GM12874 (cell line): ENCODE measurements around the gene KCNIP1.

ENCODE experiments used
- TF ChIP-seq, protein P1 (sequence below): IDR thresholded peaks from 2 replicates; pipeline ENCODE4 v1.5.1; 2011; ENCODE audit warnings: low read depth, mild to moderate bottlenecking, control low read depth, low read length, moderate library complexity; ENCODE audit not compliant: insufficient read depth

KCNIP1 gene

DNA sequence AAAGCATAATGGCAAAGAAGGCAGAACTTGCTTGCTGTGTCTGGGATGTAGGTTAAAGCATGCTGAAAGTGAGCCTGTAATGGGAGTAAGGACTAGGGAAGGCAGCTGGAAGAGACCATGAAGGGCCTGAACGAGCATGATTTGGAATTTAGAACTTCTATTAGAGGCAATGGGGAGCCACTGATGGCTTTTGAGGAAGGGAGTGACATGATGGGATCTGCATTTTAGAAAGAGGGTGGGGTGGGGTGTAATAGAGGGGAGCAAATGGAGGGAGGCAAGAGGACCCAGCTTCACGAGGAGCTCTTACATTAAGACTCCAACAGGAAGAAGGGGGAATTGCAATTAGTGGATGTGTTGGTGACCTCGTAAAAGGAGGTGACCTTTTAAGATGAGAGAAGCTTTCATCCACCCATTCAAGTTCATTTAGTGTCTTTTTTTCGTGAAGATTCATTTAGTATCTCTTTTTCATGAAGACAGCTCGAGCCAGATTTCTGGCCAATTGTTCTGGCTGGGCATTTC, 266.1 kb downstream of the KCNIP1 start:
- TF ChIP-seq, protein P1, sequence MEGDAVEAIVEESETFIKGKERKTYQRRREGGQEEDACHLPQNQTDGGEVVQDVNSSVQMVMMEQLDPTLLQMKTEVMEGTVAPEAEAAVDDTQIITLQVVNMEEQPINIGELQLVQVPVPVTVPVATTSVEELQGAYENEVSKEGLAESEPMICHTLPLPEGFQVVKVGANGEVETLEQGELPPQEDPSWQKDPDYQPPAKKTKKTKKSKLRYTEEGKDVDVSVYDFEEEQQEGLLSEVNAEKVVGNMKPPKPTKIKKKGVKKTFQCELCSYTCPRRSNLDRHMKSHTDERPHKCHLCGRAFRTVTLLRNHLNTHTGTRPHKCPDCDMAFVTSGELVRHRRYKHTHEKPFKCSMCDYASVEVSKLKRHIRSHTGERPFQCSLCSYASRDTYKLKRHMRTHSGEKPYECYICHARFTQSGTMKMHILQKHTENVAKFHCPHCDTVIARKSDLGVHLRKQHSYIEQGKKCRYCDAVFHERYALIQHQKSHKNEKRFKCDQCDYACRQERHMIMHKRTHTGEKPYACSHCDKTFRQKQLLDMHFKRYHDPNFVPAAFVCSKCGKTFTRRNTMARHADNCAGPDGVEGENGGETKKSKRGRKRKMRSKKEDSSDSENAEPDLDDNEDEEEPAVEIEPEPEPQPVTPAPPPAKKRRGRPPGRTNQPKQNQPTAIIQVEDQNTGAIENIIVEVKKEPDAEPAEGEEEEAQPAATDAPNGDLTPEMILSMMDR: no peak

DNA sequence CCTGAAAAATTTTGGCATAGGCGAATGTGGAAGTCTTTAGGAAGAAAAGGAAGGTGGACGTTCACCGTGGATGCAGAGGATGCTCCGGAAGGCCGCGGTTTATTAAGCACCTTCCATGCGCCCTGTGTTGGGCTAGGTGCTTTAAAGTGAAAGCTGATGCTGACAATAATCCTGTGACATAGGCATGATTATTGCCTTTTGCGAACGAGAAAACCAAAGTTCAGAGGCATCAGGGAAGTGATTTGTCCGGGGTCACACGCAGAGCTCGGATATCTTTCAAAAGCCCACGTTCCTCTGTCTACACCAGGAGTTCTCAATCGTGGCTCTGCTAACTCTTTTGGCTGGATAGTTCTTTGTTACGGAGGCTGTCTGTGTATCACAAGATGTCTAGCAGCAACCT, 267.7 kb downstream of the KCNIP1 start:
- TF ChIP-seq, protein P1: no peak

DNA sequence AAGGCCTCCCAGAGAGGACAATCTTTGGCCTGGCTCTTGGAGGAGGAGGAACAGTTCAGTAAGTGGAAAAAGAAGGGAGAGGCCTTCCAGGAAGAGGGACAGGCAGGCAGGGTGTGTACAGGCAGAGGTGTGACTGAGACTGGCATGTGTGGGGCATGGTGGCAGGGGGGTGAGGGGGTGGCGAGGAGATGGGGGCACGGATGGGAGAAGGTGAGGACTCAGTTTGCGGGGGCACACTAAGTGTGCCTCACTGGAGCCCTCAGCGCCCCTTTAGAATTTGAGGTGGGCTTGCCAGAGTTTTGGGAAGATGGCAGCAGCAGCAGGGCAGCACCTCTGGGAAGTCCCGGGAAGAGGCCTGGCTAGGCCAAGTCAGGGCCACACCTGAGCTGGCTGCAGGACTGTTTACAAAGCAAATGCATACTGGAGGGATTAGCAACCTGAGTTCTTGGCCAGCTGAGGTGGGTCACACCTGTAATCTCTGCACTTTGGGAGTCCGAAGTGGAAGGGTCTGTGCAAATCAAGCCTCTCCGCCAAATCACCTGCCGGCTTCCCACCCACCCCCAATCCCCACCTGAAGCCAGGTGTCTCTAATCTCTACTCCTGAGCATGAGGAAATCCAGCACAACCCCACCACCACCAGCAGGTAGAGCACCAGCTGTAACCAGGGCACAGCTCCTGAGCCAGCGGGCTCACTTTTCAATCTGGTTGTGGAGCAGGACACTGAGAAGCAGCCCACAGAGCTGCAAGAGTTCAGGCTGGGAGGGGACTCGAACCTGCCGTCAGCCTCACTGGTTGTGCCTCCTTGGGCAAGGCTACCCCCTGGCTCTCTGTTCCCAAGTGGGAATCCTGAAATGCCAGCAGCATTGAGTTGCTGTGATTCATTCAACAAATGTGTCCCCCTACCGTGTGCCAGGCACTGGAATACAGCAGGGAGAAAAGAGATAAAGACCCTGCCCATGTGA, 269.5 kb downstream of the KCNIP1 start:
- TF ChIP-seq, protein P1: no peak

DNA sequence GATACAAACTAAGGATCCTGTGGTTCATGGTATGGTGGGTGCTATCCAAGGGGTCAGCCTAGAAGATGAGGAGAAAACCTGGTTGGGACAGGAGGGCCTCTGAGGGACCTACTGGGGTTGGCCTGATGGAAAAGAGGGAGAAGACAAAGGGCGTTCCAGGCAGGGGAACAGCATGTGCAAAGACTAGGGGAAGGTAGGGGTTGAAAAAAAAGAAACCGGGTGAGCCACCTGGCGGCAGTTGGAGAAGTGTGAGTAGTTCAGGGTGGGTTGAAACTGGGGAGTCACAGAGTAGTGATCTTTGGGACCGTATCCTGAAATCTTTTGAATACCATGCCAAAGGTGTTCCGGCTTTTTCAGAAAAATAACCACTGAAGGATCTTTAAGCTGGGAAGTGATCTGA, 271.0 kb downstream of the KCNIP1 start:
- TF ChIP-seq, protein P1: no peak

DNA sequence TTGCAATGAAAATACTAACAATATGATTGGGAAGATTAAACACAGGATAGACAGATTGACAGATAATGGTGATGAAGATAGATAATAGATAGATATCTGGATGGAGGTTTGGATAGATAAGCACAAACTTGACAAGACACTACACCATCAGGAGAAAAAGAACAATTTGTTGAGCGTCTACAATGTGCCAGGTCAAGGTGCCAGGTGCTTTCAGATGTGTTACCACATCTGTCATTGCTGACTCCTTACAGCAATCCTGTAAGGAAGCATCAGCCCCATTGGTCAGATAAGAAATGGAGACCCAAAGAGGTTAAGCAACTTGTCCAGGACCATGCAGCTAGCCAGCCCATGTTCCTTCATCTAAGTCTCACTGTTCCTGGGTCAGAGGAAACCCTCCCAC, 278.1 kb downstream of the KCNIP1 start:
- TF ChIP-seq, protein P1: no peak

DNA sequence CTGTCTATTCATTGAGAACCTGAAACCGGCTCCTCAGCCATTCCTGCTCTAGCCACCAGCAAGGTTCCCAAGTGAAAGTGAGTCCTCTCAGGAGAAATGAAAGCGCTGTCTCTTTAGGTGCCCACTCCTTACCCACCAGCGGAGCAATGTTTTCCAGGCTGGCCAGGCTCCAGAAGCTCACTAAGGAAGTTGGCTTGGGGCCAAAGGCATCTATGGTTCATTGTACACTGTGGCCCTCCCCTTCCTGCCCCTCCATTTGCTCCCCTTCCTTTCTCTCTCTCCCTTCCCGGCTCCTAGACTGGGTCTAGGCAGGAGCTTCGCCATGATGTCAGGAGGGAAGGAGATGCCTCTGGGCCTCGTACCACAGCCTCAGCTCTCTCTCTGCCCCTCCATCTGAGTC, 278.6 kb downstream of the KCNIP1 start:
- TF ChIP-seq, protein P1: no peak

DNA sequence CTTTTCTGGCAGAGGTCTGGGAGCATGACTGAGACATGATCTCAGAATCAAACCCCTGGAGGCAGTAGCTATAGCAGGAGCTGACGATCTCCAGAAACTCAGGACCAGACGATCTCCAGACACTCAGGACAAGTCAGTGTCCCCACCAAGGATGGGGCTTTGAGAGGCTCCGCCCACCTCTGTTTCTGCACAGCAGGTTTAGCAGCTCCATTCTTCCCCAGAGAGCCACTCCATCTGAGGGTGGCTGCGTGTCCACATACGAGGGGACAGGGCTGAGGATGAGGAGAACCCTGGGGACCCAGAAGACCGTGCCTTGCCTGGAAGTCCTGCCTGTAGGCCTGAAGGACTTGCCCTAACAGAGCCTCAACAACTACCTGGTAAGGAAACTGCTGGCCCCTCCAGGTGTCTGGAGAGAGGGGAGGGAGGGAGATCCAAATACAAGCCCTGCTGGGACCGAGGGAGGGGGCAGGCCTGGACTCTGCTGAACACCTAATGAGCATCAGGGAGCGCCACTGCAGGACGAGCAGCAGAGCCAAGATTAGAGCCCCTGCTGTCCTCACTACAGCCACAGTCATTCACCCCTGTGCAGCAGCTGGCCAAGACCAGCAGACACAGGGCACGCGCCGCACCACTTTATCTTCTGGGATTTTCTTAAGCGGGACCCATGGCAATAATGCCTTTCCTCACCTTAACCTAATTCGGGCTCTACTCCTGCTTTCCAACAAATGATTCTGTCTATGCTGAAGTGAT, 279.9 kb downstream of the KCNIP1 start, which contains the start of gene GABRP:
Gene GABRP, plus strand, starts transcription at position 228 of the 750 bp plus-strand sequence. CDS start 4,891 bp downstream, outside the sequence.
- TF ChIP-seq, protein P1: no peak
